ENCODE measurements around the gene ANK3. TPM values are rescaled to one million over a fixed set of nuclear protein-coding genes. Genes with fewer than 3 reads are reported as not detected.

ANK3 gene
- polyA plus RNA-seq, 1 donor from 2014 or later, result 114 TPM

- Histone ChIP-seq H3K27me3 (ENCODE audit: insufficient read depth, low read depth, low read length) (no peaks in the 10 kb centered on the region), H3K9me3 (ENCODE audit: low read length) (no peaks in the 10 kb centered on the region), H3K9ac (ENCODE audit: low read length) (no peak overlapping the region), H2AFZ (ENCODE audit: low read depth, low read length) (no peak overlapping the region), H3K9me2 (ENCODE audit: insufficient read depth, low read length) (no peaks in the 10 kb centered on the region), H4K20me1 (ENCODE audit: insufficient read depth) (peaks cover 6% of the 10 kb centered on the region), H3K36me3 (ENCODE audit: insufficient read depth, low read length) (no peaks in the 10 kb centered on the region), H3K27ac (ENCODE audit: low read length) (no peak overlapping the region), H3F3A (ENCODE audit: insufficient read depth, low read length, poor library complexity, severe bottlenecking) (no peaks in the 10 kb centered on the region), H3K4me2 (ENCODE audit: low read length) (no peak overlapping the region), H3K79me2 (replicated peaks; ENCODE audit: insufficient read depth, low read length) (peaks cover 11% of the 10 kb centered on the region), H3K4me3 (ENCODE audit: low read length) (no peak overlapping the region)
- no peak for TF ChIP-seq RAD21 (conservative IDR thresholded peaks at IDR 0.05)
- no peak for TF ChIP-seq EP300 (conservative IDR thresholded peaks at IDR 0.05; ENCODE audit: poor library complexity, severe bottlenecking)
- TF ChIP-seq TAF1 (IDR thresholded peaks at IDR 0.05; ENCODE audit: low read depth), result no peak
- TF ChIP-seq MXI1 (conservative IDR thresholded peaks at IDR 0.05; ENCODE audit: poor library complexity, severe bottlenecking), result no peak
- no peak for TF ChIP-seq SMC3 (conservative IDR thresholded peaks at IDR 0.05; ENCODE audit: poor library complexity)
Observed at GRCh38 chr10:60286559-60286958, 103.1 kb downstream of the ANK3 start.

GRCh38 chr10:60283397-60283796 is 106.3 kb downstream of the ANK3 start:
- H2AFZ ChIP-seq (ENCODE audit: low read depth, low read length), result no peak overlapping the region
- H3K9me3 ChIP-seq (ENCODE audit: low read length), result no peaks in the 10 kb centered on the region
- no peaks in the 10 kb centered on the region for H3K27me3 ChIP-seq (ENCODE audit: insufficient read depth, low read depth, low read length)
- H3K36me3 ChIP-seq (ENCODE audit: insufficient read depth, low read length), result peaks cover 7% of the 10 kb centered on the region
- H3K4me3 ChIP-seq (ENCODE audit: low read length), result no peak overlapping the region
- TF ChIP-seq MXI1 (conservative IDR thresholded peaks at IDR 0.05; ENCODE audit: poor library complexity, severe bottlenecking) (no peak), POLR2AphosphoS5 (IDR thresholded peaks at IDR 0.05) (no peak), RAD21 (conservative IDR thresholded peaks at IDR 0.05) (no peak), TAF1 (IDR thresholded peaks at IDR 0.05; ENCODE audit: low read depth) (no peak), EZH2 (IDR thresholded peaks at IDR 0.05; ENCODE audit: borderline replicate concordance, insufficient read depth, low read length, poor library complexity, severe bottlenecking) (no peak), CTCF (IDR thresholded peaks at IDR 0.05; ENCODE audit: poor library complexity, severe bottlenecking) (no peak), SMC3 (conservative IDR thresholded peaks at IDR 0.05; ENCODE audit: poor library complexity) (no peak), REST (IDR thresholded peaks at IDR 0.05; ENCODE audit: borderline replicate concordance) (no peak), EP300 (conservative IDR thresholded peaks at IDR 0.05; ENCODE audit: poor library complexity, severe bottlenecking) (no peak)
- no peak overlapping the region for H3K9ac ChIP-seq (ENCODE audit: low read length)
- peaks cover 8% of the 10 kb centered on the region for H4K20me1 ChIP-seq (ENCODE audit: insufficient read depth)
- no peaks in the 10 kb centered on the region for H3K79me2 ChIP-seq (replicated peaks; ENCODE audit: insufficient read depth, low read length)
- H3K9me2 ChIP-seq (ENCODE audit: insufficient read depth, low read length), result no peaks in the 10 kb centered on the region
- H3K27ac ChIP-seq (ENCODE audit: low read length), result no peak overlapping the region
- H3F3A ChIP-seq (ENCODE audit: insufficient read depth, low read length, poor library complexity, severe bottlenecking), result peaks cover 4% of the 10 kb centered on the region
- no peak overlapping the region for H3K4me2 ChIP-seq (ENCODE audit: low read length)
